Neural cell (in vitro differentiated cells): ENCODE measurements around the gene IQCH. TPM values are rescaled to one million over a fixed set of nuclear protein-coding genes. Genes with fewer than 3 reads are reported as not detected.

ENCODE experiments used
- H2AFZ ChIP-seq: fragments of 200-600, 300-800 bp; sonication (generic), shearing (Covaris generic); 2 replicates; pipeline ENCODE4 v1.6.0; 2014; ENCODE audit warnings: low read depth, mild to moderate bottlenecking, antibody characterized with exemption, low read length, moderate library complexity
- H3F3A ChIP-seq: fragments of 200-600 bp; shearing (Covaris generic); 2 replicates; pipeline ENCODE4 v1.6.1; 2016; ENCODE audit warnings: mild to moderate bottlenecking, moderate library complexity, mixed read lengths, antibody characterized with exemption, low read length; ENCODE audit not compliant: insufficient read depth, poor library complexity, severe bottlenecking
- H3K27ac ChIP-seq: fragments of 200-600, 300-800 bp; sonication (generic), shearing (Covaris generic); 2 replicates; pipeline ENCODE4 v1.5.1; 2014; ENCODE audit warnings: mild to moderate bottlenecking, low read length, moderate library complexity
- H3K27me3 ChIP-seq: fragments of 300-800, 200-600 bp; sonication (generic), shearing (Covaris generic); 2 replicates; pipeline ENCODE4 v1.6.0; 2014; ENCODE audit warnings: mild to moderate bottlenecking, low read depth, low read length, moderate library complexity; ENCODE audit not compliant: insufficient read depth
- H3K36me3 ChIP-seq: fragments of 300-800, 200-600 bp; sonication (generic), shearing (Covaris generic); 2 replicates; pipeline ENCODE4 v1.5.1; 2014; ENCODE audit warnings: mild to moderate bottlenecking, antibody characterized with exemption, low read length, moderate library complexity; ENCODE audit not compliant: insufficient read depth
- H3K4me2 ChIP-seq: fragments of 300-800, 200-600 bp; sonication (generic), shearing (Covaris generic); 2 replicates; pipeline ENCODE4 v1.6.0; 2014; ENCODE audit warnings: mild to moderate bottlenecking, low read length
- H3K4me3 ChIP-seq: fragments of 300-800, 200-600 bp; sonication (generic), shearing (Covaris generic); 2 replicates; pipeline ENCODE4 v1.5.1; 2014; ENCODE audit warnings: mild to moderate bottlenecking, low read length, moderate library complexity
- H3K79me2 ChIP-seq: fragments of 200-600 bp; shearing (Covaris generic); replicated peaks from 2 replicates; pipeline ENCODE4 v1.6.0; 2014; ENCODE audit warnings: mild to moderate bottlenecking, low read length, moderate library complexity; ENCODE audit not compliant: insufficient read depth
- H3K9ac ChIP-seq: fragments of 300-800, 200-600 bp; sonication (generic), shearing (Covaris generic); 2 replicates; pipeline ENCODE4 v1.6.1; 2016; ENCODE audit warnings: mild to moderate bottlenecking, low read length, mixed read lengths
- H3K9me2 ChIP-seq: fragments of 200-600 bp; shearing (Covaris generic); 2 replicates; pipeline ENCODE4 v1.6.1; 2016; ENCODE audit warnings: mild to moderate bottlenecking, low read length, mixed read lengths; ENCODE audit not compliant: insufficient read depth
- H3K9me3 ChIP-seq: fragments of 200-600, 300-800 bp; sonication (generic), shearing (Covaris generic); 2 replicates; pipeline ENCODE4 v1.6.1; 2016; ENCODE audit warnings: mild to moderate bottlenecking, mixed run types, low read length, moderate library complexity, mixed read lengths
- H4K20me1 ChIP-seq: fragments of 200-600 bp; shearing (Covaris generic); 2 replicates; pipeline ENCODE4 v1.6.1; 2016; ENCODE audit warnings: mild to moderate bottlenecking, mixed run types; ENCODE audit not compliant: insufficient read depth
- EP300 ChIP-seq: fragments of 450-650 bp; conservative IDR thresholded peaks from 2 replicates; pipeline ENCODE4 v1.6.1; 2014; ENCODE audit warnings: antibody characterized with exemption, mild to moderate bottlenecking, moderate library complexity; ENCODE audit not compliant: poor library complexity, severe bottlenecking
- EZH2 ChIP-seq: fragments of 200-600, 300-800 bp; shearing (Covaris generic), sonication (generic); IDR thresholded peaks from 2 replicates; pipeline ENCODE4 v1.6.1; 2014; ENCODE audit warnings: antibody characterized with exemption, low read length, borderline replicate concordance, mild to moderate bottlenecking; ENCODE audit not compliant: insufficient read depth, poor library complexity, severe bottlenecking
- MXI1 ChIP-seq: fragments of 450-650 bp; conservative IDR thresholded peaks from 2 replicates; pipeline ENCODE4 v1.6.1; 2014; ENCODE audit warnings: antibody characterized with exemption, mild to moderate bottlenecking; ENCODE audit not compliant: poor library complexity, severe bottlenecking
- POLR2AphosphoS5 ChIP-seq: IDR thresholded peaks from 2 replicates; pipeline ENCODE4 v1.6.1; 2012
- RAD21 ChIP-seq: fragments of 450-650 bp; conservative IDR thresholded peaks from 2 replicates; pipeline ENCODE4 v1.6.1; 2014; ENCODE audit warnings: antibody characterized with exemption, mild to moderate bottlenecking, moderate library complexity
- SMC3 ChIP-seq: fragments of 450-650 bp; conservative IDR thresholded peaks from 2 replicates; pipeline ENCODE4 v1.6.1; 2014; ENCODE audit warnings: antibody characterized with exemption, mild to moderate bottlenecking, moderate library complexity; ENCODE audit not compliant: poor library complexity
- TAF1 ChIP-seq: IDR thresholded peaks from 2 replicates; pipeline ENCODE4 v1.6.1; 2012; ENCODE audit warnings: low read depth
- polyA plus RNA-seq: library from polyadenylated mRNA; depleted of rRNA; stranded (reverse); fragments of >200 nt; gene quantifications from 2 replicates; pipeline ENCODE4 v1.2.3, GENCODE V29; 2014
- TF ChIP-seq, protein P1 (sequence below): fragments of 450-650 bp; IDR thresholded peaks from 2 replicates; pipeline ENCODE4 v1.5.1; 2014; ENCODE audit warnings: antibody characterized with exemption, mild to moderate bottlenecking, moderate library complexity; ENCODE audit not compliant: poor library complexity, severe bottlenecking
- TF ChIP-seq, protein P2 (sequence below): IDR thresholded peaks from 2 replicates; pipeline ENCODE4 v1.6.1; 2012; ENCODE audit warnings: borderline replicate concordance

IQCH gene
- polyA plus RNA-seq, 1 donor from 2014 or later: 2.8 TPM

DNA sequence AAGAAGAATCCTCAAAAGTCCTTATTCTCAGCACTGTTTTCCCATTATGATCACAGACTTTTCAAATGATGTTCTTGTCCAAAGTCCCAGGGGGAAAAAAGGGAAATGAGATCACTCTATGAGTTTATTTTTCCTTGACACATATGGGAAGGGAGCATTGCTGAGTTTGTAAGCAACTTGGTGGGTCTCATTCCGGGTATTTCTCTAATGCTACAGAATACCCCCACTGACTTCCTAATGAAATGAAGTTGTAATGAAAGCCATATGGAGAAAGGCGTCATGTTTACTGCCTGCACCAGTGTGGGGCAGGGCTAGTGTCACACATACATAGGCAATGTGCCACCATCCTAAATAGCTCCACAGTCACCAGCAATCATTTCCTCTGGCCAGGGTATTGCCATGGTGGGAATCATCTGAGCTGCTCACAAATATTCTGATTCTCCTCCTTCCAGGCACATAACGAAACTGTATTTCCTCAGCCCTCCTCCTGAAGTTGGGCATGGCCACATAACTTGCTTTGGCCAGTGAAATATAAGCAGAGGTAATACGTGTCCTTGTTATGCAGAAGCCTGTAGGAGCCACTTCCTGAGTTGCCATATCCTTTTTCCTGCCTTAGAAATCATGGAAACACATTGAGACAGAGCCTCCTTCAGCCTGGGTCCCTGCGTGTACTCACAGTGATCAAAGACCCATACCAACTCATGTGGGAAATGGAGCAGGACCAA, 225.4 kb downstream of the IQCH start:
- no peaks in the 10 kb centered on the region for H3K9me3 ChIP-seq
- TF ChIP-seq EP300 (no peak), TAF1 (no peak), SMC3 (no peak), RAD21 (no peak), MXI1 (no peak), POLR2AphosphoS5 (no peak), EZH2 (no peak)
- TF ChIP-seq, protein P1, sequence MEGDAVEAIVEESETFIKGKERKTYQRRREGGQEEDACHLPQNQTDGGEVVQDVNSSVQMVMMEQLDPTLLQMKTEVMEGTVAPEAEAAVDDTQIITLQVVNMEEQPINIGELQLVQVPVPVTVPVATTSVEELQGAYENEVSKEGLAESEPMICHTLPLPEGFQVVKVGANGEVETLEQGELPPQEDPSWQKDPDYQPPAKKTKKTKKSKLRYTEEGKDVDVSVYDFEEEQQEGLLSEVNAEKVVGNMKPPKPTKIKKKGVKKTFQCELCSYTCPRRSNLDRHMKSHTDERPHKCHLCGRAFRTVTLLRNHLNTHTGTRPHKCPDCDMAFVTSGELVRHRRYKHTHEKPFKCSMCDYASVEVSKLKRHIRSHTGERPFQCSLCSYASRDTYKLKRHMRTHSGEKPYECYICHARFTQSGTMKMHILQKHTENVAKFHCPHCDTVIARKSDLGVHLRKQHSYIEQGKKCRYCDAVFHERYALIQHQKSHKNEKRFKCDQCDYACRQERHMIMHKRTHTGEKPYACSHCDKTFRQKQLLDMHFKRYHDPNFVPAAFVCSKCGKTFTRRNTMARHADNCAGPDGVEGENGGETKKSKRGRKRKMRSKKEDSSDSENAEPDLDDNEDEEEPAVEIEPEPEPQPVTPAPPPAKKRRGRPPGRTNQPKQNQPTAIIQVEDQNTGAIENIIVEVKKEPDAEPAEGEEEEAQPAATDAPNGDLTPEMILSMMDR: no peak
- TF ChIP-seq, protein P2, sequence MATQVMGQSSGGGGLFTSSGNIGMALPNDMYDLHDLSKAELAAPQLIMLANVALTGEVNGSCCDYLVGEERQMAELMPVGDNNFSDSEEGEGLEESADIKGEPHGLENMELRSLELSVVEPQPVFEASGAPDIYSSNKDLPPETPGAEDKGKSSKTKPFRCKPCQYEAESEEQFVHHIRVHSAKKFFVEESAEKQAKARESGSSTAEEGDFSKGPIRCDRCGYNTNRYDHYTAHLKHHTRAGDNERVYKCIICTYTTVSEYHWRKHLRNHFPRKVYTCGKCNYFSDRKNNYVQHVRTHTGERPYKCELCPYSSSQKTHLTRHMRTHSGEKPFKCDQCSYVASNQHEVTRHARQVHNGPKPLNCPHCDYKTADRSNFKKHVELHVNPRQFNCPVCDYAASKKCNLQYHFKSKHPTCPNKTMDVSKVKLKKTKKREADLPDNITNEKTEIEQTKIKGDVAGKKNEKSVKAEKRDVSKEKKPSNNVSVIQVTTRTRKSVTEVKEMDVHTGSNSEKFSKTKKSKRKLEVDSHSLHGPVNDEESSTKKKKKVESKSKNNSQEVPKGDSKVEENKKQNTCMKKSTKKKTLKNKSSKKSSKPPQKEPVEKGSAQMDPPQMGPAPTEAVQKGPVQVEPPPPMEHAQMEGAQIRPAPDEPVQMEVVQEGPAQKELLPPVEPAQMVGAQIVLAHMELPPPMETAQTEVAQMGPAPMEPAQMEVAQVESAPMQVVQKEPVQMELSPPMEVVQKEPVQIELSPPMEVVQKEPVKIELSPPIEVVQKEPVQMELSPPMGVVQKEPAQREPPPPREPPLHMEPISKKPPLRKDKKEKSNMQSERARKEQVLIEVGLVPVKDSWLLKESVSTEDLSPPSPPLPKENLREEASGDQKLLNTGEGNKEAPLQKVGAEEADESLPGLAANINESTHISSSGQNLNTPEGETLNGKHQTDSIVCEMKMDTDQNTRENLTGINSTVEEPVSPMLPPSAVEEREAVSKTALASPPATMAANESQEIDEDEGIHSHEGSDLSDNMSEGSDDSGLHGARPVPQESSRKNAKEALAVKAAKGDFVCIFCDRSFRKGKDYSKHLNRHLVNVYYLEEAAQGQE: no peak
- H3K9me2 ChIP-seq: no peaks in the 10 kb centered on the region
- H3K9ac ChIP-seq: no peak overlapping the region
- H4K20me1 ChIP-seq: no peaks in the 10 kb centered on the region
- no peaks in the 10 kb centered on the region for H3F3A ChIP-seq
- no peaks in the 10 kb centered on the region for H3K79me2 ChIP-seq
- no peaks in the 10 kb centered on the region for H3K36me3 ChIP-seq
- H2AFZ ChIP-seq: no peak overlapping the region
- H3K4me3 ChIP-seq: no peak overlapping the region
- no peak overlapping the region for H3K27ac ChIP-seq
- H3K4me2 ChIP-seq: no peak overlapping the region
- H3K27me3 ChIP-seq: no peaks in the 10 kb centered on the region

DNA sequence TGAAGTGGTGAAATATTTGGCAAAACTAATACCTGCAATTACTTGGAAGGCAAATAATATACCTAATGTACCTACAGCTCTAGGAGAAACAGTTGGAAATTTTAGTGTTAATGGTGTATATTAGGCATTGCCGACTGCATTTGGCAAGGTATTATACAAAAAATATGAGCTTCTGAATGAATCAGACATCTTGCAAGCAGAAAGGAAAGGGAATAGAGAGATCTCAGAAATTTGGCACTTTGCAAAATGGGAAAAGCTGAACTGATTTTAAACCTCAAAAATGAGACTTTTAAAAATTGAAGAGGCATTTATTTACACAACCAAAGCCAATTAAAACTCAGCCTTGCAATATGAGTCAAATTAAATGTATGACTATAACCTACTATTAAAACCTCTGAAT, 226.2 kb downstream of the IQCH start:
- H3F3A ChIP-seq: no peaks in the 10 kb centered on the region
- H3K9me2 ChIP-seq: no peaks in the 10 kb centered on the region
- H3K9ac ChIP-seq: no peak overlapping the region
- H3K4me3 ChIP-seq: no peak overlapping the region
- no peak overlapping the region for H3K27ac ChIP-seq
- no peak overlapping the region for H2AFZ ChIP-seq
- TF ChIP-seq POLR2AphosphoS5 (no peak), EZH2 (no peak), SMC3 (no peak), RAD21 (no peak), MXI1 (no peak), EP300 (no peak), TAF1 (no peak)
- TF ChIP-seq, protein P2: no peak
- TF ChIP-seq, protein P1: no peak
- H3K9me3 ChIP-seq: no peaks in the 10 kb centered on the region
- no peak overlapping the region for H3K4me2 ChIP-seq
- no peaks in the 10 kb centered on the region for H4K20me1 ChIP-seq
- H3K36me3 ChIP-seq: no peaks in the 10 kb centered on the region
- H3K27me3 ChIP-seq: no peaks in the 10 kb centered on the region
- no peaks in the 10 kb centered on the region for H3K79me2 ChIP-seq
